H1 (cell line): Measurements from ENCODE around the gene GNG14. TPM values are rescaled to one million over a fixed set of nuclear protein-coding genes. Genes with fewer than 3 reads are reported as not detected.

Experiments
- CTCF ChIA-PET: fragments of 300-600 bp; sonication (Branson Sonifier 250); formaldehyde crosslinking; loops from one replicate; lab custom pipeline; 2021; ENCODE audit not compliant: partially characterized antibody; lab: Charles Lee
- POLR2A ChIA-PET: fragments of 300-600 bp; sonication (Branson Sonifier 250); formaldehyde crosslinking; loops from one replicate; lab custom pipeline; 2021; ENCODE audit warnings: inconsistent platforms; ENCODE audit not compliant: partially characterized antibody; lab: Charles Lee
- DNase-seq, 2 experiments: peaks; one replicate each; pipeline versions ENCODE4 v3.0.0 to v3.0.0-alpha.2; 2010 to 2022; ENCODE audit warnings: low spot score in 2 of 2, low read depth in 1 of 2, mixed read lengths in 1 of 2
- FAIRE-seq: peaks from 2 replicates; lab custom pipeline; 2011; peaks lifted over from hg19 to GRCh38; lab: Jason Lieb, UNC
- H2AFZ ChIP-seq: 2 replicates; pipeline ENCODE4 v1.8.1; 2012; ENCODE audit warnings: low read length, inconsistent platforms
- H2AK5ac ChIP-seq: 2 replicates; pipeline ENCODE4 v1.6.1; 2013; ENCODE audit warnings: low read depth, low read length
- H2BK120ac ChIP-seq: replicated peaks from 2 replicates; pipeline ENCODE3; 2013; ENCODE audit warnings: low read depth, low read length, inconsistent platforms
- H2BK12ac ChIP-seq: 2 replicates; pipeline ENCODE4 v1.6.1; 2013; ENCODE audit warnings: low read depth, low read length
- H2BK15ac ChIP-seq: 2 replicates; pipeline ENCODE4 v1.6.1; 2013; ENCODE audit warnings: low read length
- H2BK20ac ChIP-seq: 2 replicates; pipeline ENCODE4 v1.6.1; 2013; ENCODE audit warnings: low read length
- H2BK5ac ChIP-seq: 2 replicates; pipeline ENCODE4 v1.6.1; 2013; ENCODE audit warnings: low read depth, low read length
- H3K14ac ChIP-seq: 2 replicates; pipeline ENCODE4 v1.6.1; 2013; ENCODE audit warnings: inconsistent platforms; ENCODE audit not compliant: insufficient read length
- H3K18ac ChIP-seq: 2 replicates; pipeline ENCODE4 v1.6.1; 2013; ENCODE audit warnings: low read length; ENCODE audit errors: extremely low read depth
- H3K23ac ChIP-seq: 2 replicates; pipeline ENCODE4 v1.6.1; 2013; ENCODE audit warnings: inconsistent platforms; ENCODE audit not compliant: insufficient read length
- H3K23me2 ChIP-seq: 2 replicates; pipeline ENCODE4 v1.6.1; 2013; ENCODE audit warnings: low read depth, low read length
- H3K27ac ChIP-seq: 2 replicates; pipeline ENCODE4 v1.6.1; 2011; ENCODE audit warnings: low read depth, low read length, inconsistent platforms
- H3K27me3 ChIP-seq, 4 experiments: replicated peaks in 1 of 4; 1 replicate in 1 of 4; 2 replicates in 3 of 4; pipeline versions ENCODE4 v1.6.1 to v1.8.1; 2011 to 2013; ENCODE audit warnings: low read length in 3 of 4, mild to moderate bottlenecking in 3 of 4, inconsistent platforms in 2 of 4, mixed read lengths in 2 of 4, moderate library complexity in 1 of 4; ENCODE audit not compliant: control insufficient read depth in 3 of 4, insufficient read depth in 3 of 4; ENCODE audit errors: extremely low read depth in 1 of 4
- H3K36me3 ChIP-seq, 4 experiments: 2 replicates each; pipeline versions ENCODE4 v1.6.1 to v1.8.1; 2011 to 2013; ENCODE audit warnings: mild to moderate bottlenecking in 4 of 4, low read length in 3 of 4, moderate library complexity in 2 of 4, control low read depth in 1 of 4, inconsistent platforms in 1 of 4; ENCODE audit not compliant: insufficient read depth in 4 of 4, control insufficient read depth in 2 of 4
- H3K4ac ChIP-seq: replicated peaks from 2 replicates; pipeline ENCODE3; 2013; ENCODE audit warnings: low read length, low read depth, mixed read lengths, inconsistent platforms; ENCODE audit not compliant: insufficient read length
- H3K4me1 ChIP-seq, 4 experiments: replicated peaks in 1 of 4; 1 replicate in 1 of 4; 2 replicates in 3 of 4; pipeline versions ENCODE4 v1.6.1 to v1.8.1; 2011 to 2013; ENCODE audit warnings: low read length in 3 of 4, inconsistent platforms in 2 of 4, mixed read lengths in 1 of 4; ENCODE audit not compliant: insufficient read depth in 4 of 4, control insufficient read depth in 3 of 4
- H3K4me2 ChIP-seq, 2 experiments: 2 replicates each; pipeline versions ENCODE4 v1.6.1 to v1.8.1; 2011 to 2013; ENCODE audit warnings: low read depth in 2 of 2, low read length in 2 of 2, control low read depth in 1 of 2, inconsistent platforms in 1 of 2, mild to moderate bottlenecking in 1 of 2; ENCODE audit not compliant: insufficient read depth in 1 of 2
- H3K4me3 ChIP-seq, 4 experiments: fragments of 200-600, 300-600 bp in 1 of 4; sonication (generic), shearing (Covaris generic), sonication (Bioruptor Twin) in 1 of 4; 2 replicates each; pipeline versions ENCODE4 v1.5.1 to v1.8.1; 2011 to 2016; ENCODE audit warnings: low read length in 4 of 4, low read depth in 3 of 4, control low read depth in 2 of 4, inconsistent platforms in 2 of 4, mild to moderate bottlenecking in 2 of 4, mixed read lengths in 1 of 4, moderate library complexity in 1 of 4; ENCODE audit not compliant: insufficient read depth in 2 of 4; ENCODE audit errors: extremely low read depth in 1 of 4
- H3K56ac ChIP-seq: replicated peaks from 2 replicates; pipeline ENCODE3; 2013; ENCODE audit warnings: low read depth, mild to moderate bottlenecking, mixed read lengths, low read length, inconsistent platforms; ENCODE audit not compliant: insufficient read length
- H3K79me1 ChIP-seq: 2 replicates; pipeline ENCODE4 v1.6.1; 2013; ENCODE audit warnings: low read depth, low read length, control low read depth
- H3K79me2 ChIP-seq, 2 experiments: 2 replicates each; pipeline versions ENCODE4 v1.6.1 to v1.8.1; 2012 to 2013; ENCODE audit warnings: low read length in 2 of 2, mild to moderate bottlenecking in 2 of 2, inconsistent platforms in 1 of 2; ENCODE audit not compliant: insufficient read depth in 2 of 2, control insufficient read depth in 1 of 2
- H3K9ac ChIP-seq, 4 experiments: replicated peaks in 1 of 4; 1 replicate in 1 of 4; 2 replicates in 3 of 4; pipeline versions ENCODE4 v1.6.1 to v1.8.1; 2011 to 2013; ENCODE audit warnings: low read depth in 3 of 4, low read length in 3 of 4, control low read depth in 2 of 4, mild to moderate bottlenecking in 2 of 4, moderate library complexity in 2 of 4, inconsistent platforms in 1 of 4; ENCODE audit errors: extremely low read depth in 1 of 4
- H3K9me3 ChIP-seq, 2 experiments: 2 replicates each; pipeline versions ENCODE4 v1.6.1 to v1.8.1; 2012 to 2013; ENCODE audit warnings: mild to moderate bottlenecking in 2 of 2, moderate library complexity in 2 of 2, control low read depth in 1 of 2, inconsistent platforms in 1 of 2, low read depth in 1 of 2, low read length in 1 of 2, mixed read lengths in 1 of 2; ENCODE audit not compliant: insufficient read depth in 2 of 2
- H4K20me1 ChIP-seq, 2 experiments: replicated peaks in 1 of 2; 2 replicates each; pipeline versions ENCODE3 to v1.8.1; 2011 to 2013; ENCODE audit warnings: inconsistent platforms in 2 of 2, low read length in 2 of 2, mild to moderate bottlenecking in 1 of 2; ENCODE audit not compliant: insufficient read depth in 2 of 2, control insufficient read depth in 1 of 2
- H4K5ac ChIP-seq: 2 replicates; pipeline ENCODE4 v1.6.1; 2013; ENCODE audit warnings: low read length, low read depth, mixed read lengths, inconsistent platforms; ENCODE audit not compliant: insufficient read length
- H4K8ac ChIP-seq: 2 replicates; pipeline ENCODE4 v1.8.0; 2013; ENCODE audit warnings: mild to moderate bottlenecking, moderate library complexity, low read length, inconsistent platforms; ENCODE audit not compliant: insufficient read depth; ENCODE audit errors: extremely low read depth
- H4K91ac ChIP-seq: replicated peaks from 2 replicates; pipeline ENCODE3; 2013; ENCODE audit warnings: low read length, mixed read lengths, inconsistent platforms; ENCODE audit not compliant: insufficient read length
- ATF2 ChIP-seq: IDR thresholded peaks from 2 replicates; pipeline ENCODE4 v1.6.1; 2012; ENCODE audit warnings: low read length, inconsistent platforms
- EP300 ChIP-seq, 2 experiments: IDR thresholded peaks; 1 replicate in 1 of 2; 2 replicates in 1 of 2; pipeline ENCODE4 v1.6.1; 2011 to 2012; ENCODE audit warnings: low read depth in 2 of 2, low read length in 2 of 2, mild to moderate bottlenecking in 2 of 2, borderline replicate concordance in 1 of 2, inconsistent platforms in 1 of 2, moderate library complexity in 1 of 2
- EZH2 ChIP-seq: fragments of 200-600 bp; sonication (generic); IDR thresholded peaks from 2 replicates; pipeline ENCODE4 v1.7.1; 2012; ENCODE audit warnings: low read depth, mild to moderate bottlenecking, moderate library complexity, low read length, inconsistent platforms; ENCODE audit not compliant: severe bottlenecking
- MAX ChIP-seq: IDR thresholded peaks from 2 replicates; pipeline ENCODE4 v1.6.1; 2012; ENCODE audit warnings: inconsistent platforms
- NRF1 ChIP-seq: IDR thresholded peaks from 2 replicates; pipeline ENCODE4 v1.6.1; 2011; ENCODE audit warnings: mild to moderate bottlenecking, low read depth, low read length, improper control_type of control experiment
- RBBP5 ChIP-seq: IDR thresholded peaks from 2 replicates; pipeline ENCODE4 v1.7.1; 2012; ENCODE audit warnings: low read depth, mild to moderate bottlenecking, inconsistent platforms, low read length, moderate library complexity, borderline replicate concordance
- RNF2 ChIP-seq: fragments of 200-900, 300-1000 bp; sonication (generic); IDR thresholded peaks from 2 replicates; pipeline ENCODE4 v1.7.1; 2016; ENCODE audit warnings: borderline replicate concordance, low read depth, mild to moderate bottlenecking, antibody characterized with exemption, low read length; ENCODE audit not compliant: poor library complexity, severe bottlenecking; ENCODE audit errors: missing control alignments
- SP1 ChIP-seq: IDR thresholded peaks from 2 replicates; pipeline ENCODE4 v1.6.1; 2011; ENCODE audit warnings: low read depth, low read length
- YY1 ChIP-seq: IDR thresholded peaks from 2 replicates; pipeline ENCODE4 v1.6.1; 2011; ENCODE audit warnings: low read depth, mild to moderate bottlenecking, low read length
- ZNF274 ChIP-seq: IDR thresholded peaks from 2 replicates; pipeline ENCODE4 v1.7.0; 2012; ENCODE audit warnings: low read length, borderline replicate concordance; ENCODE audit errors: extremely low read depth
- whole genome bisulfite sequencing, 2 experiments: shearing (Covaris generic) in 1 of 2; methylation state at CpG; one replicate each; pipeline versions ENCODE4 v1.1.6 to v1.1.7; 2013 to 2015; ENCODE audit warnings: low lambda C conversion rate in 2 of 2, mixed read lengths in 2 of 2, inconsistent platforms in 1 of 2, low coverage in 1 of 2, missing lambda C conversion rate in 1 of 2; ENCODE audit not compliant: insufficient replicate concordance in 2 of 2, insufficient coverage in 1 of 2, insufficient read length in 1 of 2; ENCODE audit errors: extremely low coverage in 1 of 2, missing lambda C conversion rate in 1 of 2; 5-methylcytosine and 5-hydroxymethylcytosine counted together
- polyA plus RNA-seq, 7 experiments: library from polyadenylated mRNA; depleted of rRNA in 3 of 7; stranded (reverse) in 5 of 7; unstranded in 2 of 7; fragments of >200 nt in 5 of 7; fragments of 200-250 nt in 2 of 7; gene quantifications; 1 replicate in 5 of 7; 2 replicates in 1 of 7; 4 replicates in 1 of 7; pipeline versions ENCODE4 v1.2.1 to v1.2.3, GENCODE V29; 2011 to 2013; ENCODE audit warnings: missing spikeins in 2 of 7, mixed read lengths in 2 of 7
- total RNA-seq: library from RNA; stranded (reverse); fragmentation: NEBNext Ultra II Directional; extraction: Animal tissue kit (Norgen Biotek cat#: 25700); gene quantifications from 2 replicates; pipeline ENCODE4 v1.2.1, GENCODE V29; 2021

GNG14 gene
- total and polyA plus RNA-seq, 2 of the 8 experiments (the other 6 are each of a cell fraction or from before 2014, with no cell fraction given): not detected

- POLR2A ChIA-PET: interaction anchor here (1.4 to 1.7 kb wide), 3 partner anchors 17 to 39 kb away, joined by 4 to 7 read pairs (median 6); partner anchors contain the start of genes MAN2B1, WDR83 and ZNF791
- H4K5ac ChIP-seq: no peak overlapping the region
- no peaks in the 10 kb centered on the region for H3K79me2 ChIP-seq
- H3K4me3 ChIP-seq: no peak overlapping the region
- H3K4me2 ChIP-seq: no peak overlapping the region
- H3K56ac ChIP-seq: no peak overlapping the region
- H2BK5ac ChIP-seq: no peak overlapping the region
- H2BK15ac ChIP-seq: no peak overlapping the region
- TF ChIP-seq RBBP5: no peak
- no peak for TF ChIP-seq ATF2
- TF ChIP-seq SP1: no peak
- no peak for TF ChIP-seq EZH2
- TF ChIP-seq RNF2: no peak
- no peak for TF ChIP-seq YY1
- no peak for TF ChIP-seq EP300 (IDR thresholded peaks at IDR 0.05; ENCODE audit: borderline replicate concordance in 1 of 2, low read depth in 2 of 2, low read length in 2 of 2)
- no peak for TF ChIP-seq MAX
- no peak for TF ChIP-seq NRF1
- no peak for TF ChIP-seq ZNF274
- TF ChIP-seq, all 59 proteins: peak for 0
- no peak overlapping the region for H3K4ac ChIP-seq
- 97% methylated on average over 10 of the region's 10 CpGs; no CpG with 5 or more reads in 1 of the 2 experiments for WGBS, 2 experiments
- peaks cover under 1 to 5% (median 2%) of the 10 kb centered on the region in 4 experiments; a peak in 6 of 8 replicates for H3K36me3 ChIP-seq
- no peak overlapping the region for H2BK120ac ChIP-seq
- H3K23ac ChIP-seq: no peak overlapping the region
- H3K9me3 ChIP-seq: peaks cover 0 to 4% of the 10 kb centered on the region in 2 experiments; a peak in 1 of 4 replicates
- H4K91ac ChIP-seq: no peak overlapping the region
- no peak overlapping the region for H3K14ac ChIP-seq
- H3K27me3 ChIP-seq: no peaks in the 10 kb centered on the region
- no peaks in the 10 kb centered on the region for H3K23me2 ChIP-seq
- H3K4me1 ChIP-seq: no peaks in the 10 kb centered on the region
- no peak overlapping the region for H4K8ac ChIP-seq
- H2AK5ac ChIP-seq: no peak overlapping the region
- no peak overlapping the region for H3K9ac ChIP-seq
- no peak overlapping the region for H3K27ac ChIP-seq
- no peaks in the 10 kb centered on the region for H4K20me1 ChIP-seq
- no peak overlapping the region for H2AFZ ChIP-seq
- H3K18ac ChIP-seq: no peak overlapping the region
- H3K79me1 ChIP-seq: no peaks in the 10 kb centered on the region
- DNase-seq: no peak
- H2BK20ac ChIP-seq: no peak overlapping the region
- H2BK12ac ChIP-seq: no peak overlapping the region; the same call in 1 of the 2 replicates
- CTCF ChIA-PET: interaction anchor here (0.6 to 1.6 kb wide), 6 partner anchors 10 to 221 kb away, joined by 3 to 13 read pairs (median 6); no protein-coding TSS in a partner anchor
- no peak for FAIRE-seq
These were observed 37.9 kb upstream of the GNG14 start for GRCh38 chr19:12649941-12650340.
